Loucy (cell line): Measurements from ENCODE around the gene RTN4.

ENCODE experiments used
- CTCF ChIP-seq: fragments of 200-600 bp; sonication (generic); conservative IDR thresholded peaks from 2 replicates; pipeline ENCODE4 v1.5.1; 2014; ENCODE audit warnings: mild to moderate bottlenecking, antibody characterized with exemption, low read length
- EZH2phosphoT487 ChIP-seq: fragments of 200-600 bp; IDR thresholded peaks from 2 replicates; pipeline ENCODE4 v1.6.1; 2018; ENCODE audit warnings: antibody characterized with exemption, mild to moderate bottlenecking, moderate library complexity, borderline replicate concordance

GRCh38 chr2:55073000-55073983, 23.0 kb upstream of the RTN4 start:
- no peak for TF ChIP-seq CTCF
- no peak for TF ChIP-seq EZH2phosphoT487
